IPS-NIHi7 (cell line): ENCODE results near the gene PHACTR2.
A peak's percentile ranks its signal among the peaks of the same experiment; 100 is the strongest.
"Not testable (repeated sequence)": the region's sequence is repeated elsewhere in the genome, so short reads cannot be mapped to it uniquely, and the experiment has no call there.

Experiments
- DNase-seq: peaks from one replicate; pipeline ENCODE4 v3.0.0; 2012; ENCODE audit warnings: mixed read lengths; ENCODE audit errors: extremely low spot score

Gene PHACTR2

GRCh38 chr6:143677891-143678791 is at the start of gene PHACTR2:
Gene PHACTR2 (plus strand): TSS chr6:143677965. CDS start chr6:143678164, 199 bp downstream.
- peak; percentile 92 for DNase-seq

- no peak for DNase-seq
Observed at GRCh38 chr6:143629104-143630080, 48.4 kb upstream of the PHACTR2 start.

GRCh38 chr6:143631196-143631595 is 46.6 kb upstream of the PHACTR2 start:
- DNase-seq: not testable (repeated sequence)

GRCh38 chr6:143632894-143633293 is 44.9 kb upstream of the PHACTR2 start:
- DNase-seq: no peak

DNA sequence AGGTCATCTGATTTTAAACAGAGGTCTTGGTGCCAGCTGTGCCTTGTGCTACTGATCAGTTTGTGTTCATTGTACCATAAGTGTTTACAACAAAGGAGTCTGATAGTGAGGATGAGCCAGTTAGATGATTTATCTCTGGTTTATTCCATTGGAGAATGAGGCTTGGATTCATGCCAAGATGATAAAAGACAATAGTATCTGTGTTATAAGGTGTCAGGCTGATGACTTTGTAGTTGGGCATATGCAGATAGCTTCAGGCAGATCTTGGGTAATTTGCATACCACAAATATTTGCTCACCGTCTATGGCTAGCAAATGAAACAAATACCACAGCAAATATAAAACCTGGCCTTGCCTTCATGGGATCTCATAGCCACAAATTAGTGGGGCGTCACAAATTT is 43.3 kb upstream of the PHACTR2 start:
- no peak for DNase-seq

DNA sequence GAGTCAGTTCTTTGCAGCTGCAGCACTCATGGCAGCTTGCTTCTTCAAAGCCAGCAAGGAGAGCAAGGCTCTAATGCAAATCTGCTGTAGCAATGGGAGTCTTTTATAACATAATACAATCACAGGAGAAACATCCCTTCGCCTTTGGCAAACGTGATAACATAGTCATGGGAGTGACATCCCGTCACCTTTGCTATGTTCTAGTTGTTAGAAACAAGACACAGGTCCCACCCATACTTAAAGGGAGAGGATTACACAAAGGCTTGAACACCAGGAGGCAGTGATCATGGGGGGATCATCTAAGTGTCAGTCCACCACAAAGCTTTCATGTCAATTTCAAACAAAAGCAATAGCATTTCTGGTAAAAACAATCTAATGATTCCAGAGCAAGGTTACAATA is 40.1 kb upstream of the PHACTR2 start:
- DNase-seq: no peak

- no peak for DNase-seq
Observed at GRCh38 chr6:143642403-143642802, 35.4 kb upstream of the PHACTR2 start.

DNA sequence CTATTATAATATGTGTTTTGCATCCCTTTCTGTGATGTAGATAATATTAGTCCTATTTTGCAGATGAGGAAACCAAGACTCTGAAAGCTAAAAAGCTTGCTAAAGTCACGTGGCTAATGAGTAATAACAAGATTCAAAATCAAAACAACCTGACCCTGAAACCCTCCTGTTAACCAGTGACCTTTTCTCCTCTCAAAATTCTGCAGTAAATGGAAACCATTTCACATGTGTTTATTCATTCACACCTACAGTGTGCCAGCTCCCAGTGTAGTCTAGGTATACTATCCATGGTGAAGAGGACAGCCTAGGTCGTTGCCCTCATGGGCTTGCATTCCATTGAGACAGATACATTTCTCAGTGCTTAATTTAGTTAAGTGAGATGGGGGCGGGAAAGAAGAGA is 30.6 kb upstream of the PHACTR2 start:
- no peak for DNase-seq

GRCh38 chr6:143647732-143648131 is 30.0 kb upstream of the PHACTR2 start:
- DNase-seq: peak; percentile 23

GRCh38 chr6:143649319-143649718 is 28.4 kb upstream of the PHACTR2 start:
- not testable (repeated sequence) for DNase-seq

- not testable (repeated sequence) for DNase-seq
Observed at GRCh38 chr6:143651328-143651727, 26.4 kb upstream of the PHACTR2 start.

GRCh38 chr6:143652841-143653331 is 24.9 kb upstream of the PHACTR2 start:
- no peak for DNase-seq

DNA sequence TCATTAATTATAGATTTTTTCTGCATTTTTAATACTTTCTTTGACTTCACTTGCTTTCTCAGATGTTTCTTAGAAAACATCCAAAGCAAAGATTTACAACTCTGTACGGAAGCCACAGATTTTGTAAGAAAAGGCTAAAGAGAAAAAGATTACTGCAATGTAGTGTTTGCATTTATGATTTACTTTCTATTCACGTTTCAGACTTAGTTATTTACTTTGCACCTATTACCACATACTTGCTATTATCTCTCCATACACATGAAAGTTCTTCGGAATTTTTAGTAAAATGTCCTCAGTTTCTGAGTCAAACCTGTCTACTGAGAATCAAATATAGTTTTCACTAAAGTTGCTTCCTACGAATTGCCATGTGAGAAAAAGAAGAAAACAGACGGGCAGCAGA is 22.2 kb upstream of the PHACTR2 start:
- DNase-seq: no peak

GRCh38 chr6:143656026-143656425 is 21.7 kb upstream of the PHACTR2 start:
- no peak for DNase-seq

GRCh38 chr6:143657809-143658208 is 20.0 kb upstream of the PHACTR2 start:
- DNase-seq: no peak

DNA sequence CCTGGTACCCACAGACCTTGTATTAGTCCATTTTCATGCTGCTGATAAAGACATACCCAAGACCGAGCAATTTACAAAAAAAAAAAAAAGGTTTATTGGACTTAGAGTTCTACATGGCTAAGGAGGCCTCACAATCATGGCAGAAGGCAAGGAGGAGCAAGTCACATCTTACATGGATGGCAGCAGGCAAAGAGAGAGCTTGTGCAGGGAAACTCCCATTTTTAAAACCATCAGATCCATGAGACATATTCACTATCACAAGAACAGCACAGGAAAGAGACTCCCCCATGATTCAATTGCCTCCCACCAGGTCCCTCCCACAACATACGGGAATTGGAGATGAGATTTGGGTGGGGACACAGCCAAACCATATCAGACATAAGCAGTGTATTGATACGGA is 17.6 kb upstream of the PHACTR2 start:
- not testable (repeated sequence) for DNase-seq

DNA sequence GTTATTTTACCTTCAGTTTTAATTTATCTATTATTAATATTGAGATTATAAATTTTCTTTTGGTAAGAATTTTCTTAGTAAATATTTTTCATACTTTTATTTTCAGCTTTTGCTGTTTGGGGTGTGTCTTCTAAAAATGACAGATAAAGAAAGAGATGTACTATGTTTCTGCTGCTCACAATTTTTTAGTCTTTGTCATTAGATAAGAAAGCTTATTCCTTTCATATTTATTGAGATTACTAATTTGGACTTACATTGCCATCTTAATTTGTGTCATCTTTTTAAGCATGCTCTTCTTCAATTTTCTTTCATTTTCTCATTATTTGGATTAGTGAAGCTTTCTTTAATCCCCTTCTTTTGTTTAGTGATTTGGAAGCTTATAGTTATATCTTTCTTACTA is 13.6 kb upstream of the PHACTR2 start:
- DNase-seq: no peak

DNA sequence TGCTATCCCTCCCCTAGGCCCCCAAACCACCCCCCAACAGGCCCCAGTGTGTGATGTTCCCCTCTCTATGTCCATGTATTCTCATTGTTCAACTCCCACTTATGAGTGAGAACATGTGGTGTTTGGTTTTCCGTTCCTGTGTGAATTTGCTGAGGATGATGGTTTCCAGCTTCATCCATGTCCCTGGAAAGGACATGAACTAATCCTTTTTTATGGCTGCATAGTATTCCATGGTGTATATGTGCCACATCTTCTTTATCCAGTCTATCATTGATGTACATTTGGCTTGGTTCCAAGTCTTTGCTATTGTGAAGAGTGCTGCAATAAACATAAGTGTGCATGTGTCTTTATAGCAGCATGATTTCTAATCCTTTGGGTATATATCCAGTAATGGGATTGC is 11.8 kb upstream of the PHACTR2 start:
- DNase-seq: not testable (repeated sequence)

DNA sequence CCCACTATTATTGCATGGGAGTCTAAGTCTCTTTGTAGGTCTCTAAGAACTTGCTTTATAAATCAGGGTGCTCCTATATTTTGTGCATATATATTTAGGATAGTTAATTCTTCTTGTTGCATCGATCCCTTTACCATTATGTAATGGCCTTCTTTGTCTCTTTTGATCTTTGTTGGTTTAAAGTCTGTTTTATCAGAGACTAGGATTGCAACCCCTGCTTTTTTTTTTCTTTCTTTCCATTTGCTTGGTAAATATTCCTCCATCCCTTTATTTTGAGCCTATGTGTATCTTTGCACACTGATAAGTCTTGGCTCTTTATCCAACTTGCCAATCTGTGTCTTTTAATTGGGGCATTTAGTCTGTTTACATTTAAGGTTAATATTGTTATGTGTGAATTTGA is 8.3 kb upstream of the PHACTR2 start:
- not testable (repeated sequence) for DNase-seq

GRCh38 chr6:143673669-143674068 is 4.1 kb upstream of the PHACTR2 start:
- peak; percentile 39 for DNase-seq

- no peak for DNase-seq
Observed at GRCh38 chr6:143674483-143675381, 3.0 kb upstream of the PHACTR2 start.
